Calu3 (cell line): ENCODE data around the gene TEX13B. TPM values are rescaled to one million over a fixed set of nuclear protein-coding genes. Genes with fewer than 3 reads are reported as not detected.
A peak's percentile ranks its signal among the peaks of the same experiment; 100 is the strongest.

Experiments used
- BruUV-seq: library from RNA; stranded (reverse); fragments of 400-500 nt; replicated peaks from 2 replicates; lab custom pipeline; 2021; lab: Mats Ljungman, UMichigan
- CTCF ChIA-PET: fragments of 300-600 bp; sonication (Branson Sonifier 250); formaldehyde crosslinking; loops from one replicate; lab custom pipeline; 2022; ENCODE audit warnings: antibody characterized with exemption; lab: Charles Lee
- DNase-seq: peaks from one replicate; pipeline ENCODE4 v3.0.0; 2022
- H3K27ac Mint-ChIP-seq: one replicate; pipeline ENCODE4 v1.8.0; 2022; ENCODE audit warnings: mixed read lengths; ENCODE audit not compliant: unreplicated experiment
- H3K27me3 Mint-ChIP-seq: one replicate; pipeline ENCODE4 v1.8.0; 2022; ENCODE audit warnings: mixed read lengths; ENCODE audit not compliant: unreplicated experiment
- H3K36me3 Mint-ChIP-seq: one replicate; pipeline ENCODE4 v1.8.0; 2022; ENCODE audit warnings: mild to moderate bottlenecking, moderate library complexity, mixed read lengths; ENCODE audit not compliant: insufficient read depth, unreplicated experiment
- H3K4me1 Mint-ChIP-seq: one replicate; pipeline ENCODE4 v1.8.0; 2022; ENCODE audit warnings: mild to moderate bottlenecking, low read depth, mixed read lengths; ENCODE audit not compliant: unreplicated experiment
- H3K4me3 Mint-ChIP-seq: one replicate; pipeline ENCODE4 v1.8.0; 2022; ENCODE audit warnings: mild to moderate bottlenecking, low read depth, moderate library complexity, mixed read lengths; ENCODE audit not compliant: unreplicated experiment
- H3K9me3 Mint-ChIP-seq: one replicate; pipeline ENCODE4 v1.8.0; 2022; ENCODE audit warnings: low read depth, mixed read lengths; ENCODE audit not compliant: unreplicated experiment
- intact Hi-C: fragments of 100-400 bp; cut with micrococcal nuclease; formaldehyde crosslinking; loops from one replicate; pipeline ENCODE4 v1.10.0; 2022; ENCODE audit not compliant: unreplicated experiment
- total RNA-seq: library from RNA; stranded (reverse); gene quantifications from 2 replicates; pipeline ENCODE4 v1.2.3, GENCODE V29; 2022
- TF ChIP-seq, protein P1 (sequence below): fragments of 200-600 bp; IDR thresholded peaks from one replicate; pipeline ENCODE4 v1.8.0; 2022; ENCODE audit warnings: antibody characterized with exemption; ENCODE audit not compliant: unreplicated experiment

The TEX13B gene
- total RNA-seq, 1 experiment from 2014 or later, result not detected

DNA sequence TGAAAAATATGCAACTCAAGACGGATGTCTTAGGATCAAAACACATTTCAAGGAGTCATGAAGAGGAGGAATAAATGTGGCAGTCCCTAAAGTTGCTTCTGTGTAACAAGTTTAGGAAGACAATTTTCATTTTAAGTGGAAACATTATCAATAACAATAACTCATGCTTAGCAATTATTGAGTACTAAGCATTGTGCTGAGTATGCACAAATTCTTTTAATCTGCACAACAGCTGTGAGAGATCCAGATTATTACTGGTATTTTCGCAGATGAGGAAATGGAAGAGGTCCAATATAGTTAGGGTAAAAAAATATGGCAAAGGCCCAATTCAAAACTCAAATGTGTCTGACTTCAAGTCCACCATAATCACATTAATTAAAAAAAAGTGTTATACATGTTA is 2.9 kb upstream of the TEX13B start:
- no peak for DNase-seq
- Mint-ChIP-seq H3K4me1 (no peaks in the 10 kb centered on the region), H3K27me3 (no peaks in the 10 kb centered on the region), H3K4me3 (no peak overlapping the region), H3K27ac (no peak overlapping the region), H3K36me3 (no peaks in the 10 kb centered on the region), H3K9me3 (peaks cover 4% of the 10 kb centered on the region)
- CTCF ChIA-PET, result no interaction called here
- intact Hi-C loops, result no loop called here
- BruUV-seq, result no TSS peak
- TF ChIP-seq, protein P1, sequence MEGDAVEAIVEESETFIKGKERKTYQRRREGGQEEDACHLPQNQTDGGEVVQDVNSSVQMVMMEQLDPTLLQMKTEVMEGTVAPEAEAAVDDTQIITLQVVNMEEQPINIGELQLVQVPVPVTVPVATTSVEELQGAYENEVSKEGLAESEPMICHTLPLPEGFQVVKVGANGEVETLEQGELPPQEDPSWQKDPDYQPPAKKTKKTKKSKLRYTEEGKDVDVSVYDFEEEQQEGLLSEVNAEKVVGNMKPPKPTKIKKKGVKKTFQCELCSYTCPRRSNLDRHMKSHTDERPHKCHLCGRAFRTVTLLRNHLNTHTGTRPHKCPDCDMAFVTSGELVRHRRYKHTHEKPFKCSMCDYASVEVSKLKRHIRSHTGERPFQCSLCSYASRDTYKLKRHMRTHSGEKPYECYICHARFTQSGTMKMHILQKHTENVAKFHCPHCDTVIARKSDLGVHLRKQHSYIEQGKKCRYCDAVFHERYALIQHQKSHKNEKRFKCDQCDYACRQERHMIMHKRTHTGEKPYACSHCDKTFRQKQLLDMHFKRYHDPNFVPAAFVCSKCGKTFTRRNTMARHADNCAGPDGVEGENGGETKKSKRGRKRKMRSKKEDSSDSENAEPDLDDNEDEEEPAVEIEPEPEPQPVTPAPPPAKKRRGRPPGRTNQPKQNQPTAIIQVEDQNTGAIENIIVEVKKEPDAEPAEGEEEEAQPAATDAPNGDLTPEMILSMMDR, result no peak

- Mint-ChIP-seq H3K4me1 (no peaks in the 10 kb centered on the region), H3K27ac (no peak overlapping the region), H3K4me3 (no peak overlapping the region), H3K36me3 (no peaks in the 10 kb centered on the region), H3K9me3 (no peaks in the 10 kb centered on the region), H3K27me3 (no peaks in the 10 kb centered on the region)
- no peak for DNase-seq
- TF ChIP-seq, protein P1, result no peak
- BruUV-seq, result no TSS peak
- intact Hi-C loops, result loop anchor here (2.0 kb wide), 1 partner anchor 93 kb away; no protein-coding TSS in a partner anchor
- CTCF ChIA-PET, result no interaction called here
Measured at GRCh38 chrX:107979534-107979933, 2.6 kb downstream of the TEX13B start.

DNA sequence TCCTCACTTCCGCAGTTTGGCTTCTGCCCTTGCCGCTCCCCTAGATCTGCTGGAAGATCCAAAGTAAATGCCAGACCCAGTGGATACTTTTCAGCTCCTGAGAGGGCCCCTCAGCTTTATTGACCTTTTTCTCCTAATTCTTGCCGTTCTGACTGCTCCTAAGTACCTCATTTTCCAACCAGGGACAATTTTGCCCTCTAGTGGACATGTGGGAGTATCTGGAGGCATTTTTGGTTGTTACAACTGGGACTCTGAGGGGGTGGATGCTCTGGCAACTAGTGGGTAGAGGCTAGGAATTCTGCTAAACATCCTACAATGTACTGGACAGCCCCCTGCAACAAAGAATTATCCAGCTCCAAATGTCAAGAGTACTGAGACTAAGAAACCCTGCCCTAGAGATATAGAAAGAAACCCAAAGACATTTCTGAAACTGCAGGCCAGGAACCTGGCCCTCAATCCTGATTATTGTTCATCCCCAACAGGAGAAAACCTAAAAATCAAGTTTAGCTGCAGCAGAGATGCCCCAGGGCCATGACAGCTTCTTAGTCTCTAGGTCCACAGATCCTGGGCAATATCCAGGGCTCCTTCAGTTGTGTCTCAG is 3.4 kb downstream of the TEX13B start:
- CTCF ChIA-PET, result no interaction called here
- Mint-ChIP-seq H3K36me3 (no peaks in the 10 kb centered on the region), H3K4me3 (no peak overlapping the region), H3K4me1 (no peaks in the 10 kb centered on the region), H3K27me3 (no peaks in the 10 kb centered on the region), H3K9me3 (no peaks in the 10 kb centered on the region), H3K27ac (no peak overlapping the region)
- DNase-seq, result peak; percentile 15
- no TSS peak for BruUV-seq
- intact Hi-C loops, result loop anchor here (2.0 kb wide), 1 partner anchor 94 kb away; no protein-coding TSS in a partner anchor
- TF ChIP-seq, protein P1, result peak; percentile 40

- intact Hi-C loops, result loop anchor here (2.0 kb wide), 1 partner anchor 95 kb away; no protein-coding TSS in a partner anchor
- H3K4me1 Mint-ChIP-seq, result no peaks in the 10 kb centered on the region
- TF ChIP-seq, protein P1, result no peak
- H3K27ac Mint-ChIP-seq, result no peak overlapping the region
- H3K9me3 Mint-ChIP-seq, result no peaks in the 10 kb centered on the region
- H3K36me3 Mint-ChIP-seq, result no peaks in the 10 kb centered on the region
- CTCF ChIA-PET, result no interaction called here
- no peaks in the 10 kb centered on the region for H3K27me3 Mint-ChIP-seq
- BruUV-seq, result no TSS peak
- DNase-seq, result no peak
- no peak overlapping the region for H3K4me3 Mint-ChIP-seq
Measured at GRCh38 chrX:107978071-107978470, 4.1 kb downstream of the TEX13B start.
